OCI-LY3 (cell line): ENCODE results near the gene PIK3CD.

Source experiments
- H2AFZ ChIP-seq: fragments of 200-600, 300-600 bp; shearing (Covaris generic); 2 replicates; pipeline ENCODE4 v1.6.0; 2014; ENCODE audit warnings: antibody characterized with exemption, low read depth, low read length
- H3K27ac ChIP-seq: fragments of 200-600, 300-600 bp; sonication (generic); 2 replicates; pipeline ENCODE4 v1.5.1; 2014; ENCODE audit warnings: mild to moderate bottlenecking, low read length, moderate library complexity, mixed read lengths
- H3K27me3 ChIP-seq: fragments of 200-600, 300-600 bp; sonication (generic); 2 replicates; pipeline ENCODE4 v1.6.1; 2014; ENCODE audit warnings: low read depth, low read length, mixed read lengths
- H3K36me3 ChIP-seq: fragments of 200-600, 300-600 bp; sonication (generic); replicated peaks from 2 replicates; pipeline ENCODE3; 2014; ENCODE audit warnings: low read depth, low read length, mixed read lengths
- H3K4me1 ChIP-seq: fragments of 300-600, 200-600 bp; sonication (generic); 2 replicates; pipeline ENCODE4 v1.6.1; 2014; ENCODE audit warnings: low read length, mixed read lengths
- H3K4me2 ChIP-seq: fragments of 200-600, 300-600 bp; sonication (generic); 2 replicates; pipeline ENCODE4 v1.6.1; 2014; ENCODE audit warnings: low read length, mixed read lengths
- H3K4me3 ChIP-seq: fragments of 300-600, 200-600 bp; sonication (generic); 2 replicates; pipeline ENCODE4 v1.5.1; 2014; ENCODE audit warnings: antibody characterized with exemption, mild to moderate bottlenecking, low read length, moderate library complexity
- H3K79me2 ChIP-seq: fragments of 300-600, 200-600 bp; shearing (Covaris generic); 2 replicates; pipeline ENCODE4 v1.6.1; 2014; ENCODE audit warnings: mild to moderate bottlenecking, low read length, mixed read lengths
- H3K9ac ChIP-seq: fragments of 300-600, 200-600 bp; shearing (Covaris generic); 2 replicates; pipeline ENCODE4 v1.6.0; 2014; ENCODE audit warnings: mild to moderate bottlenecking, low read length, moderate library complexity
- H3K9me3 ChIP-seq: fragments of 200-600, 300-600 bp; shearing (Covaris generic); 2 replicates; pipeline ENCODE4 v1.6.1; 2014; ENCODE audit warnings: low read length, mixed read lengths; ENCODE audit not compliant: insufficient read depth
- H4K20me1 ChIP-seq: fragments of 200-600, 300-600 bp; sonication (generic); 2 replicates; pipeline ENCODE4 v1.6.1; 2016; ENCODE audit warnings: low read length, mixed read lengths; ENCODE audit not compliant: insufficient read depth
- CTCF ChIP-seq: fragments of 200-600, 300-600 bp; sonication (generic); IDR thresholded peaks from 2 replicates; pipeline ENCODE4 v1.5.1; 2014; ENCODE audit warnings: antibody characterized with exemption, low read length, low read depth
- EZH2phosphoT487 ChIP-seq: fragments of 200-600 bp; shearing (Covaris generic); IDR thresholded peaks from 2 replicates; pipeline ENCODE4 v1.6.1; 2018; ENCODE audit warnings: antibody characterized with exemption, mixed run types, low read depth

The PIK3CD gene

GRCh38 chr1:9653491-9654050 is 2.0 kb downstream of the PIK3CD start:
- Histone ChIP-seq H4K20me1 (peaks cover 5% of the 10 kb centered on the region; the same call in 1 of the 2 replicates), H3K9ac (peak overlapping the region; percentile 90), H3K36me3 (peaks cover 19% of the 10 kb centered on the region), H3K4me2 (peak overlapping the region; percentile 86), H2AFZ (no peak overlapping the region), H3K27ac (peak overlapping the region; percentile 100), H3K4me1 (peaks cover 51% of the 10 kb centered on the region), H3K9me3 (no peaks in the 10 kb centered on the region), H3K4me3 (peak overlapping the region; percentile 84), H3K27me3 (no peaks in the 10 kb centered on the region), H3K79me2 (peaks cover 84% of the 10 kb centered on the region)
- TF ChIP-seq CTCF (no peak), EZH2phosphoT487 (no peak)

- Histone ChIP-seq H3K4me3 (peak overlapping the region; percentile 84), H3K4me1 (peaks cover 58% of the 10 kb centered on the region), H3K4me2 (peak overlapping the region; percentile 86), H3K79me2 (peaks cover 90% of the 10 kb centered on the region), H4K20me1 (peaks cover 7% of the 10 kb centered on the region; the same call in 1 of the 2 replicates), H3K27ac (peak overlapping the region; percentile 100), H3K27me3 (no peaks in the 10 kb centered on the region), H3K36me3 (peaks cover 19% of the 10 kb centered on the region), H3K9me3 (no peaks in the 10 kb centered on the region), H3K9ac (peak overlapping the region; percentile 90), H2AFZ (no peak overlapping the region)
- no peak for TF ChIP-seq EZH2phosphoT487
- TF ChIP-seq CTCF = no peak
Measured at GRCh38 chr1:9654051-9654833, 2.7 kb downstream of the PIK3CD start.

- Histone ChIP-seq H2AFZ (no peak overlapping the region), H3K36me3 (peaks cover 21% of the 10 kb centered on the region), H3K4me3 (peak overlapping the region; percentile 84), H3K27me3 (no peaks in the 10 kb centered on the region), H4K20me1 (peaks cover 11% of the 10 kb centered on the region; the same call in 1 of the 2 replicates), H3K9me3 (no peaks in the 10 kb centered on the region), H3K79me2 (peaks cover 99% of the 10 kb centered on the region), H3K4me2 (peak overlapping the region; percentile 86), H3K9ac (peak overlapping the region; percentile 90), H3K4me1 (peaks cover 60% of the 10 kb centered on the region), H3K27ac (peak overlapping the region; percentile 100)
- no peak for TF ChIP-seq EZH2phosphoT487
- TF ChIP-seq CTCF = no peak
Measured at GRCh38 chr1:9654834-9655723, 3.5 kb downstream of the PIK3CD start.
